ENCODE data around the gene RAB32. TPM values are rescaled to one million over a fixed set of nuclear protein-coding genes. Genes with fewer than 3 reads are reported as not detected.

The RAB32 gene
- total RNA-seq: 42.1 and 47.6 TPM in 2 replicates

DNA sequence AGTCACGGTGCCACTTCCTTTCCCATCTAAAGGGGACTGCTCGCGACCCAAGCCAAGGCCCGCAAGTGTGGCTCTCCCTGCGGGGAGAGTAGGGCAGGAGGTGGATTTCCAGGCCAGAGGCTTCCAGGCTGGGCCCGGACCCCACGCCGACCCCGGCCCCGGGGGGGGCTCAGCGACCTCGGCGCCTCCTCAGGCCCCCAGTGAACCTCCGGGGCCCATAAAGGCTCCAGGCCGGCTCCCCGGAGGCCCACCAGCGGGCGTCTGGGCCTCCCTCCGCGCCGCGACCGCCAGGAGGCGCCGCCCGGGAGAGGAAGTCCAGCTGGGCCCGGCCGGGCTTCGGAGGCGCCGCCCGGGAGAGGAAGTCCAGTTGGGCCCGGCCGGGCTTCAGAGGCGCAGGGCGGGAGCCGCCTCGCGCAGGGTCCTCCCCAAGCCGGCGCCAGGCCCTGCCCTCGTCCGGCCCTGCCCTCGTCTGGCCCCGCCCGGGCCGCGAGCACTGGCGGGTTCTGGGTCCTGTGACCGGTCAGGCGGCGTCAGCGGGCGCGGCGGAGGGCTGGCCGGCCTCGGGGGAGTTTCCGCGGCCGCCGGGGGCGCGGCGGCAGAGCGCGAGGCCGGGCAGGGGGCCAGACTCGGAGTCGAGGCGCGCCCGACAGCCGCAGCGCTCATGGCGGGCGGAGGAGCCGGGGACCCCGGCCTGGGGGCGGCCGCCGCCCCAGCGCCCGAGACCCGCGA lies at the start of gene RAB32:
RAB32 (plus strand) TSS at position 623 of the 729 bp plus-strand sequence; CDS start at position 662, 39 bp downstream.

DNA sequence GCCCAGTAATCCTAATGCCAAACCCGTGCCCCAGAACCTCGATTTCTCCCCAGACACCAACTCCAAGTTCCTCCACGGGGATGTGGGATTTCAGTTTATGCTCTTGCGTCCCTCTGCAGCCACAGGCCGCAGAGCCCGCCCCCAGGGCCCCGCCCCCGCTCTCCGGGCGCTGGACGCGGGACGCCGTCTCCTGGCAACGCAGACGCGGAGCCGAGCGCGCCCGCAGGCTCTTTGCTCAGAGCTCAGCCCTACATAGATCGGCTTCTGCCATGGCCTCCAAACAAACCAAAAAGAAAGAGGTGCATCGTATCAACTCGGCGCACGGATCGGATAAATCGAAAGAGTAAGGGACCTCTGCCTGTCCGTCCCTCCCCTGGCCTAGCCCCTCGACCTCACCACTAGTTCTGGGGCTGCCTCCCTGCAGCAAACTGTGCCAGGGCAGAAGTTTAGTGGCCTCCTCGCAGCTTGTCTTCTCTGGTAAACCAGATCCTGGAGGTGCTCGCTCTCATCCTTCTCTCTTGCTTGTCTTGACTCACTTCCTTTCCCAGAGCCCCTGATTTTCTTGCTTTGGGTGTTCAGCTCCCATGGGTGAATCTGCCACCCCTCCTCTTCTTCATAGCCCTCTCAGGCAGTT lies 55.3 kb downstream of the RAB32 start, which contains the start of gene ADGB:
ADGB (plus strand) TSS at position 201 of the 634 bp plus-strand sequence; CDS start at position 270, 69 bp downstream.

Other genes with a start within 250 kb of the RAB32 start
- not detected in 2 replicates for gene ADGB, start 55.1 kb downstream of the RAB32 start, total RNA-seq

Measured in airway epithelial cell (primary cell).